NT2/D1 (cell line): ENCODE results near the gene PARPBP.

Source experiments
- SUZ12 ChIP-seq: IDR thresholded peaks from 2 replicates; pipeline ENCODE4 v1.6.1; 2011; ENCODE audit not compliant: insufficient read length, insufficient read depth; ENCODE audit errors: extremely low read depth
- YY1 ChIP-seq: IDR thresholded peaks from 2 replicates; pipeline ENCODE4 v1.6.1; 2011; ENCODE audit not compliant: insufficient read length, insufficient read depth
- ZNF274 ChIP-seq: IDR thresholded peaks from 2 replicates; pipeline ENCODE4 v1.6.1; 2011; ENCODE audit warnings: mild to moderate bottlenecking, low read depth, low read length

DNA sequence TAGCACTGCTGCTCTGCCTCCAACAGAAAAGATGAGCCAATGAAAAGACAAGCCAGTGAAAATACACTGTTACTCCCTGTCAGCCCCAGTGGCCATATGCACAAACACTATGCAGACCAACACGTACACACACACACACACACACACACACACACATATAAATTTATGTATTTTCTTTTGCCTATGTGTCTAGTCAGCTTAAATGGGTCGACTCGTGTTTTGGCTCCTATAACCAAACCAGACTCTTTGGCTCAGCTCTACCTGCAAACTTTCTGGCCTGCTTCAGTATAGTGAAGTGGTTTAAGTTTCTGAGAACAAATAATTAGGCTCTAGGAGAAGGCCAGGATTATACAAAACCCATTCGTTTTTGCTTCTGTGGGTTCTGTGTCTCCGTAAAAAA, 108.0 kb downstream of the PARPBP start:
- TF ChIP-seq SUZ12: no peak
- TF ChIP-seq YY1: no peak
- TF ChIP-seq ZNF274: no peak
